Rectal smooth muscle tissue (tissue), 1 donor: Measurements from ENCODE around the gene DHRS4L2.
"Not testable (repeated sequence)": the region's sequence is repeated elsewhere in the genome, so short reads cannot be mapped to it uniquely, and the experiment has no call there.

ENCODE experiments used
- H3K27ac ChIP-seq: one replicate; pipeline ENCODE4 v1.7.0; 2013; ENCODE audit warnings: low read depth, low read length, inconsistent platforms
- H3K27me3 ChIP-seq: one replicate; pipeline ENCODE4 v1.7.0; 2013; ENCODE audit warnings: low read length; ENCODE audit not compliant: control insufficient read depth, insufficient read depth
- H3K36me3 ChIP-seq: one replicate; pipeline ENCODE4 v1.7.0; 2013; ENCODE audit warnings: low read length; ENCODE audit not compliant: control insufficient read depth, insufficient read depth
- H3K4me1 ChIP-seq: one replicate; pipeline ENCODE4 v1.7.0; 2013; ENCODE audit warnings: low read length; ENCODE audit not compliant: control insufficient read depth, insufficient read depth
- H3K4me3 ChIP-seq: one replicate; pipeline ENCODE4 v1.7.0; 2013; ENCODE audit warnings: low read length
- H3K9ac ChIP-seq: one replicate; pipeline ENCODE4 v1.7.0; 2013; ENCODE audit warnings: low read length

Gene DHRS4L2

DNA sequence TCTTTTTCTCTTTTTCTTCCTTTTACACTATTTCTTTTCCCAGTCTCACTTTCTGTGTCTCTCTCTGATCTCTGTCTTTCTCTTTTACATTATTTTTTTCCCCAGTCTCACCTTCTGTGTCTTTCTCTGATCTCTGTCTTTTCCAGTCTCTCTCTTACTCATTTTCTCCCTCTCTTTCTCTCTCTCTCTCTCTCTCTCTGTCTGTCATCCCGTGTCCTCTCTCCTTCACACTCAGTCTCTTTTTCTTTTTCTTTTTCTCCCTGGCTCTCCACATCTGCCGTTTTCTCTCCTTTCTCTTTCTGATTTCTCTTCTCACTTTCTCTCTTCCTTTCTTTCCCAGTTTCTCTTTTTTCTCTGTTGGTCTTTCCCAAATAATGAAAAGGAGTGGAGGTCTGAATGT lies 22.3 kb downstream of the DHRS4L2 start:
- Histone ChIP-seq H3K27me3 (no peaks in the 10 kb centered on the region), H3K4me1 (no peaks in the 10 kb centered on the region), H3K36me3 (no peaks in the 10 kb centered on the region), H3K27ac (no peak overlapping the region), H3K4me3 (no peak overlapping the region), H3K9ac (no peak overlapping the region)

DNA sequence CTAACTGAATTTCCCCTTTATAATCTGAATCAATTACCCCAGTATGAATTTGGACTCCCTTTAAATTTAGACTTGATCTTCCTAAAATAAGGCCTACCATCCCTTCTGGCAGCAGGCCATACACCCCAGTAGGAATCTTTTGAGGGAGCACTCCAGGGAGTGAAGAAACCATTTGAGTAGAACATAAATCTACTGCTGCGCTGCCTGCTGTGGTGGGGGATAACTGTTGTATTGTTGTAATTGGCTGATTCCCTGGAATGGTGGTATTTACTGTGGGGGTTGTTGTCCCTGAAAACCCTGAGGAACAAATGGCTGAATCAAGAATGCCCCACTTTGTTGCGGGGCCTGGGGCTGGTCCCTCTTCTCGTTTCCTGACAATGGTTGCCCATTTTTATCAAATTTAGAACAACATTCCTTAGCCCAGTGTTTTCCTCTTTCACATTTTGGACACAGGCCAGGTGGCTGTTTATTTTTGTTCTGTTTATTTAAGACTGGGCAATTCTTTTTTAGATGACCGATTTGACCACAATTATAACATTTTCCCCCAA lies 24.1 kb downstream of the DHRS4L2 start:
- not testable (repeated sequence) for H3K4me1 ChIP-seq, H3K4me3 ChIP-seq, H3K9ac ChIP-seq, H3K27ac ChIP-seq, H3K27me3 ChIP-seq, H3K36me3 ChIP-seq

DNA sequence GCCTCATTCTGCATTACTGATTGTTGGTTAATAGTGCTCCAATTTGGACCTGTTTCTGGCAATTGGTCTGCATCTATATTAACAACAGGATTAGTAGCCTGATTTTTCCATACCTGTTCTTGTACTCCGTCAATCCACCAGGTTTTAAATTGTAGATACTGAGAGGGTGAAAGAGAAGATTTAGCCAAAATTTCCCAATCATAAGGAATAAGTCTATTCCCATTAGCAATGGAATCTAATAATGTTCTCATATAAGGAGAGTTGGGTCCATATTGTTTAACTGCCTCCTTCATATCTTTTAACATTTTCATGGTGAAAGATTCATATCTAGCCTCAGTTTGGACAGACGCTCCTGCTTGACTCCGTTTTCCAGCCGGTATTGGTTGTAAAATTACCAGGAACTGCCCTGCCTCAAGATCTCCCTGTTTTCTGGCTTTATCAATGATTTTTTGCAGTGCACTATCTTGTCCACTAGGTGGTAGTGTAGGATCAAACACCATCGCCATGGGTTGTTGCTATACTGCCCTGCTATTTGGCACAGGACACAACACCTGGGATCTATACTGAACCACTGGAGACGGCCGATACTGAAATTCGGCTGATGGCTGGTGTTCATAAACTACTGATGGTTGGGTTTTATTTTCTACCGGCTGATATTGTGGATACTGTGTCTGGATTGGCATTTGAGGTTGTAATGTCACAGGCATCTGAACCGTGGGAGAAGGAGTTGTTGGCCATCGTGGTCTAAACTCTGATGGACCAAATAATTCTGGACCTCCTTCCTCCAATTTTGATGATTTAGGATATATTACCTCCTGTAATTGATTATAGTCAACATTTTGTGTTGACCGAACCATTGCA lies 25.2 kb downstream of the DHRS4L2 start:
- H3K4me3 ChIP-seq, result no peak overlapping the region
- no peaks in the 10 kb centered on the region for H3K4me1 ChIP-seq
- no peaks in the 10 kb centered on the region for H3K27me3 ChIP-seq
- H3K36me3 ChIP-seq, result no peaks in the 10 kb centered on the region
- H3K9ac ChIP-seq, result no peak overlapping the region
- H3K27ac ChIP-seq, result no peak overlapping the region

DNA sequence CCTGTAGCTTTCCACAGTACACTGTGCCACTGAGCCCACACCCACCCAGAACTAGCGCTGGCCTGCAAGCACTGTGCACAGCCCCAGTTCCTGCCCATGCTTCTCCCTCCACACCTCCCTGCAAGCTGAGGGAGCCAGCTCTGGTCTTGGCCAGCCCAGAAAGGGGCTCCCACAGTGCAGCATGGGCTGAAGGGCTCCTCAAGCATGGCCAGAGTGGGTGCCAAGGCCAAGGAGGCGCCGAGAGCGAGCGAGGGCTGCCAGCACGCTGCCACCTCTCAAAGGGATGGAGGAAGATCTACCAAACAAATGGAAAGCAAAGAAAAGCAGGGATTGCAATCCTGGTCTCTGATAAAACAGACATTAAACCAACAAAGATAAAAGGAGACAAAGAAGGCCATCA lies 27.0 kb downstream of the DHRS4L2 start:
- not testable (repeated sequence) for H3K27ac ChIP-seq, H3K27me3 ChIP-seq, H3K36me3 ChIP-seq, H3K4me1 ChIP-seq, H3K4me3 ChIP-seq, H3K9ac ChIP-seq

DNA sequence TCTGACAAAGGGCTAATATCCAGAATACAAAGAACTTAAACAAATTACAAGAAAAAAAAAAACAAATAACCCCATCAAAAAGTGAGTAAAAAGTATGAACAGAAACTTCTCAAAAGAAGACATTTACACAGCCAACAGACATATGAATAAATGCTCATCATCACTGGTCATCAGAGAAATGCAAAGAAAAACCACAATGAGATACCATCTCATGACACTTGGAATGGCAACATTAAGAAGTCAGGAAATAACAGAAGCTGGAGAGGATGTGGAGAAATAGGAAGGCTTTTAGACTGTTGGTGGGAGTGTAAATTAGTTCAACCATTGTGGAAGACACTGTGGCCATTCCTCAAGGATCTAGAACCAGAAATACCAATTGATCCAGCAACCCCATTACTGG lies 30.2 kb downstream of the DHRS4L2 start:
- H3K36me3 ChIP-seq, H3K4me3 ChIP-seq, H3K27ac ChIP-seq, H3K4me1 ChIP-seq, H3K9ac ChIP-seq, H3K27me3 ChIP-seq: not testable (repeated sequence)

DNA sequence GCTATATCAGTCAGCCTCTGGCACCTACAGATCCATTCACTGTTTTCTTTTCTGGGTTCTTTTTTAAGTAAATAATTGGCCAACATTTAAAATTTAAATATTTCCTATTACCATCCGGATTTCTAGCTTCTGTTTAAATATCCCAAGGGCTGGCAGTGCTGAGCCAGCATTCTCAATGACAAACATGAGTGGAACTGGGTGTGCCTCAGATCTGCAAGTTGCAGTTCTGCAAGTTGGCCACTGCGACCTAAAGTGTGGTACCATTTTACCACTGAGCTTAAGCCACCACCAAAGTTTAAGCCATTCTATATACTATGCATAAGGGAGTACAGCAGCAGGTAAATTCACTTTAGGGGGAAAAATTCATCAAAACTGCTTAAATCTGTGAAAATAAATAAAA lies 31.2 kb downstream of the DHRS4L2 start:
- H3K4me1 ChIP-seq, H3K4me3 ChIP-seq, H3K9ac ChIP-seq, H3K36me3 ChIP-seq, H3K27me3 ChIP-seq, H3K27ac ChIP-seq: not testable (repeated sequence)

DNA sequence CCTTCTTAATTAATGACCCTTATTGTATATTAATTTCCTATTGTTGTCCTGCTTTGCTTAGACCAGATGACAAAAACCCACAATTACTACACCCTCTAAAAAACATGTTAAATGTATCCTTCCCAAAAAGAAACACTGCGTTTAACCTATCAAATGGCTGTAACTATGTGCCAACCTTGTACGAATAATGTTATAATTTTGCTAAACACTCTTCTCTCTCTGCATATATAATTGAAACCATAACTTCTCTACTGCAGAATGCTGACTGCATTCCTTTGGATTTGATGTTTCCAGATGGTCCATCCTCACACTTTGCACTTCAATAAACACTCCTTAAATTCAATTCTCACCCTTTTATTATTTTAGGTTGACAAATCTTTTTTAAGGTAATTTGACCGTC lies 31.8 kb downstream of the DHRS4L2 start:
- not testable (repeated sequence) for H3K4me3 ChIP-seq, H3K27ac ChIP-seq, H3K4me1 ChIP-seq, H3K27me3 ChIP-seq, H3K36me3 ChIP-seq, H3K9ac ChIP-seq

DNA sequence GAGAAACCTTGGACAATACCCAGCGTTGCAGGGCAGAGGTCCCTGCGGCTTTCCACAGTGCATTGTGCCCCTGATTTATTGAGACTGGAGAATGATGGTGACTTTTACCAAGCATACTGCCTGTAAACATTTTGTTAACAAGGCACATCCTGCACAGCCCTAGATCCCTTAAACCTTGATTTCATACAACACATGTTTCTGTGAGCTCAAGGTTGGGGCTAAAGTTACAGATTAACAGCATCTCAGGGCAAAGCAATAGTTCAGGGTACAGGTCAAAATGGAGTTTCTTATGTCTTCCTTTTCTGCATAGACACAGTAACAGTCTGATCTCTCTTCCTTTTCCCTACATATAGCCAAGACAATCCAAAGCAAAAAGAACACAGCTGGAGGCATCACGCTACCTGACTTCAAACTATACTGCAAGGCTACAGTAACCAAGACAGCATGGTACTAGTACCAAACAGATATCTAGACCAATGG lies 36.2 kb downstream of the DHRS4L2 start:
- not testable (repeated sequence) for H3K9ac ChIP-seq, H3K4me3 ChIP-seq, H3K27ac ChIP-seq, H3K36me3 ChIP-seq, H3K27me3 ChIP-seq, H3K4me1 ChIP-seq

DNA sequence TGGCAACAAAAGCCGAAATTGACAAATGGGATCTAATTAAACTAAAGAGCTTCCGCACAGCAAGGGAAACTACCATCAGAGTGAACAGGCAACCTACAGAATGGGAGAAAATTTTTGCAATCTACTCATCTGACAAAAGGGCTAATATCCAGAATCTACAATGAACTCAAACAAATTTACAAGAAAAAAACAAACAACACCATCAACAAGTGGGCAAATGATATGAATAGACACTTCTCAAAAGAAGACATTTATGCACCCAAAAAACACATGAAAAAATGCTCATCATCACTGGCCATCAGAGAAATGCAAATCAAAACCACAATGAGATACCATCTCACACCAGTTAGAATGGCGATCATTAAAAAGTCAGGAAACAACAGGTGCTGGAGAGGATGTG lies 41.0 kb downstream of the DHRS4L2 start:
- not testable (repeated sequence) for H3K27me3 ChIP-seq, H3K36me3 ChIP-seq, H3K9ac ChIP-seq, H3K4me3 ChIP-seq, H3K4me1 ChIP-seq, H3K27ac ChIP-seq

DNA sequence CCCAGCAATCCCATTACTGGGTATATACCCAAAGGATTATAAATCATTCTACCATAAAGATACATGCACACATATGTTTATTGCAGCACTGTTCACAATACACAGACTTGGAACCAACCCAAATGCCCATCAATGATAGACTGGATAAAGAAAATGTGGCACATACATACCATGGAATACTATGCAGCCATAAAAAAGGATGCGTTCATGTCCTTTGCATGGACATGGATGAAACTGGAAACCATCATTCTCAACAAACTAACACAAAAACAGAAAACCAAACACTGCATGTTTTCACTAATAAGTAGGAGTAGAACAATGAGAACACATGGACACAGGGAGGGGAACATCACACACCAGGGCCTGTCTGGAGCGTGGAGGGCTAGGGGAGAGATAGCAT lies 42.6 kb downstream of the DHRS4L2 start:
- H3K9ac ChIP-seq, H3K4me1 ChIP-seq, H3K4me3 ChIP-seq, H3K27ac ChIP-seq, H3K27me3 ChIP-seq, H3K36me3 ChIP-seq: not testable (repeated sequence)

DNA sequence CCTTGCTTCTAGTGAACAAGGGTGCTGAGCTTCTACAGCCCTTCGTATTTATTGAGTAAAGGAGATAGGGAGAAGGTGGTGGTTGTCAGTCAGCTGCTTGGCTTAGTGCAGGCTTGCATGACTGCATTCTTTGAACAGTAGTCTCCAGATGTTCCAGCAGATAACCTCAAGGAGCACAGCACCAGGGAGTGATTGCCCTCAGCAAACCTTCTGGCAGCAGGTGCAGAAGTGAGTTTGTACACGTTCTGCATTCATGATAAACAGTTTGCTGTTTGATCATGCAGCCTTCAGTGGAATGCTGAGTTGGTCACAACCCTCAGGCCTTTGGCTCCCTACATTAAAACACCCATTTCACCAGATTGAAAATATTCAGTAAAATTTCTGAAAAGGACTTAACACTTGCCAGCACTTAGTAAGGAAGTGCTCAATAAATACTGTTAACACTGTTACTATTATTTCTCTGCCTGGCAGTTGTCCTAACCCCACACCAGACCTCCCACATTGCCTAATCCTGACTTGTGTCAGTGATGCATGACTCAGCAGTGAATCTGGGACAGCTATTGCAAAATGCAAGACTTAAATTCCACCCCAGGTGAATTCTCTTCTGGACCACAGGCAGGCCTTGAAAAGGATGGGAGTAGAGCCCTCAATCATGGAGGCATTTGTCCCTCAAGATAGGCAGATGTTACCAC lies 44.1 kb downstream of the DHRS4L2 start:
- Histone ChIP-seq H3K9ac (no peak overlapping the region), H3K36me3 (no peaks in the 10 kb centered on the region), H3K27ac (no peak overlapping the region), H3K4me1 (no peaks in the 10 kb centered on the region), H3K27me3 (no peaks in the 10 kb centered on the region), H3K4me3 (no peak overlapping the region)

DNA sequence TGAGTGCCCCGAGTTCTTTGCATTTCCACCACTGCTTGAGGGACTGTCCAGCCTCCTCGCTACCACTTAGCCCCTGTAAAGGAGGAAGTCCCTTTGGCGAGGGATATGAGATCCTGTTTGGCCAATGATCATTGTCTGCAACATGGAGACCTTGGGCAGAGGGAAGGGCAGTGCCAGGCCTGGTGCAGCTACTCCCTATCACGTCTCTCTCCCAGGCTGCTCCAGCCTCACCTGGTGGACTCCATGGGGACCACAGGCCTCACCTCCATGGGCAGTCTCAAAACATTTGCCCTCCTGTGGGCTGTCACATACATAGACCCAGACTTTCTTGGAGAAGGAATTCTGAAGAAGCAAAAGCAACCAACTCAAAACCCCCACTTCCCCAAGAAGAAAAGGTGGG lies 47.0 kb downstream of the DHRS4L2 start:
- not testable (repeated sequence) for H3K9ac ChIP-seq, H3K27me3 ChIP-seq, H3K4me3 ChIP-seq, H3K36me3 ChIP-seq, H3K4me1 ChIP-seq
- H3K27ac ChIP-seq, result peak overlapping the region; percentile 79
